ENCODE data around the gene TTC3. TPM values are rescaled to one million over a fixed set of nuclear protein-coding genes. Genes with fewer than 3 reads are reported as not detected.

The TTC3 gene
- total and polyA plus RNA-seq, 2 of the 13 experiments (the other 11 are each of a cell fraction or from before 2014, with no cell fraction given), result 55.7 to 108 TPM

GRCh38 chr21:37117204-37117603 is 44.1 kb downstream of the TTC3 start (continued):
- TF ChIP-seq ZNF574 (CRISPR knock-in tag; IDR thresholded peaks at IDR 0.05) (no peak), ZNF34 (CRISPR knock-in tag; IDR thresholded peaks at IDR 0.05; ENCODE audit: borderline replicate concordance) (no peak), TGIF2 (CRISPR knock-in tag; IDR thresholded peaks at IDR 0.05) (0 out of 2 replicates have a peak, but pooled peaks have one; percentile 28), KLF15 (CRISPR knock-in tag; IDR thresholded peaks at IDR 0.05; ENCODE audit: borderline replicate concordance) (no peak), GLI4 (CRISPR knock-in tag; IDR thresholded peaks at IDR 0.05; ENCODE audit: borderline replicate concordance) (no peak), HDAC1 (CRISPR knock-in tag; IDR thresholded peaks at IDR 0.05) (0 out of 2 replicates have a peak, but pooled peaks have one; percentile 19), FOSL2 (CRISPR knock-in tag; IDR thresholded peaks at IDR 0.05) (peak; percentile 88), ATM (IDR thresholded peaks at IDR 0.05; ENCODE audit: borderline replicate concordance) (no peak), FOSL1 (CRISPR knock-in tag; IDR thresholded peaks at IDR 0.05; ENCODE audit: borderline replicate concordance) (peak; percentile 90), HOXA5 (CRISPR knock-in tag; IDR thresholded peaks at IDR 0.05) (0 out of 2 replicates have a peak, but pooled peaks have one; percentile 26), HOMEZ (CRISPR knock-in tag; IDR thresholded peaks at IDR 0.05; ENCODE audit: low read depth) (peak; percentile 59; the same call in 1 of the 2 replicates), GATAD2A (CRISPR knock-in tag; IDR thresholded peaks at IDR 0.05) (peak; percentile 55), SIX1 (CRISPR knock-in tag; IDR thresholded peaks at IDR 0.05; ENCODE audit: borderline replicate concordance) (peak; percentile 96), ZNF672 (CRISPR knock-in tag; IDR thresholded peaks at IDR 0.05) (no peak), AKNA (CRISPR knock-in tag; IDR thresholded peaks at IDR 0.05; ENCODE audit: borderline replicate concordance) (no peak), ZNF597 (CRISPR knock-in tag; IDR thresholded peaks at IDR 0.05) (no peak), ZNF556 (CRISPR knock-in tag; IDR thresholded peaks at IDR 0.05; ENCODE audit: borderline replicate concordance) (no peak), SOX6 (IDR thresholded peaks at IDR 0.05) (no peak), SOX6 (CRISPR knock-in tag; IDR thresholded peaks at IDR 0.05) (peak; percentile 69; the same call in 1 of the 2 replicates)

Measured in HepG2 (cell line).